Measurements from ENCODE around the gene CTNNA3.

Gene CTNNA3

GRCh38 chr10:66550351-66550750, 1145.6 kb downstream of the CTNNA3 start:
- DNase-seq (ENCODE audit: low read depth in 2 of 2) = no peak

- DNase-seq (ENCODE audit: low read depth in 2 of 2) = no peak
Measured at GRCh38 chr10:66538908-66539307, 1157.1 kb downstream of the CTNNA3 start.

- no peak for DNase-seq (ENCODE audit: low read depth in 2 of 2)
Measured at GRCh38 chr10:66538371-66538770, 1157.6 kb downstream of the CTNNA3 start.

GRCh38 chr10:66537186-66537585, 1158.8 kb downstream of the CTNNA3 start:
- DNase-seq (ENCODE audit: low read depth in 2 of 2) = no peak

- DNase-seq (ENCODE audit: low read depth in 2 of 2) = no peak
Measured at GRCh38 chr10:66535439-66535838, 1160.6 kb downstream of the CTNNA3 start.

- DNase-seq (ENCODE audit: low read depth in 2 of 2) = no peak
Measured at GRCh38 chr10:66534866-66535265, 1161.1 kb downstream of the CTNNA3 start.

- DNase-seq (ENCODE audit: low read depth in 2 of 2) = no peak
Measured at GRCh38 chr10:66521506-66521905, 1174.5 kb downstream of the CTNNA3 start.

- no peak for DNase-seq (ENCODE audit: low read depth in 2 of 2)
Measured at GRCh38 chr10:66519616-66520015, 1176.4 kb downstream of the CTNNA3 start.

GRCh38 chr10:66514666-66515065, 1181.3 kb downstream of the CTNNA3 start:
- DNase-seq (ENCODE audit: low read depth in 2 of 2) = no peak

- DNase-seq (ENCODE audit: low read depth in 2 of 2) = no peak
Measured at GRCh38 chr10:66513504-66513903, 1182.5 kb downstream of the CTNNA3 start.

GRCh38 chr10:66505003-66505657, 1190.9 kb downstream of the CTNNA3 start:
- DNase-seq (ENCODE audit: low read depth in 2 of 2) = no peak

GRCh38 chr10:66501356-66501755, 1194.6 kb downstream of the CTNNA3 start:
- DNase-seq (ENCODE audit: low read depth in 2 of 2) = no peak

GRCh38 chr10:66483966-66484365, 1212.0 kb downstream of the CTNNA3 start:
- DNase-seq (ENCODE audit: low read depth in 2 of 2) = no peak

- DNase-seq (ENCODE audit: low read depth in 2 of 2) = no peak
Measured at GRCh38 chr10:66472156-66472555, 1223.8 kb downstream of the CTNNA3 start.

- DNase-seq (ENCODE audit: low read depth in 2 of 2) = no peak
Measured at GRCh38 chr10:66467042-66467441, 1229.0 kb downstream of the CTNNA3 start.

- no peak for DNase-seq (ENCODE audit: low read depth in 2 of 2)
Measured at GRCh38 chr10:66466622-66467021, 1229.4 kb downstream of the CTNNA3 start.

GRCh38 chr10:66463611-66464010, 1232.4 kb downstream of the CTNNA3 start:
- no peak for DNase-seq (ENCODE audit: low read depth in 2 of 2)

GRCh38 chr10:66457629-66458028, 1238.4 kb downstream of the CTNNA3 start:
- DNase-seq (ENCODE audit: low read depth in 2 of 2) = no peak

- DNase-seq (ENCODE audit: low read depth in 2 of 2) = no peak
Measured at GRCh38 chr10:66455304-66455703, 1240.7 kb downstream of the CTNNA3 start.

- DNase-seq (ENCODE audit: low read depth in 2 of 2) = no peak
Measured at GRCh38 chr10:66440568-66440967, 1255.4 kb downstream of the CTNNA3 start.

- no peak for DNase-seq (ENCODE audit: low read depth in 2 of 2)
Measured at GRCh38 chr10:66414943-66415342, 1281.1 kb downstream of the CTNNA3 start.

- no peak for DNase-seq (ENCODE audit: low read depth in 2 of 2)
Measured at GRCh38 chr10:66405566-66405965, 1290.4 kb downstream of the CTNNA3 start.

GRCh38 chr10:66398669-66399068, 1297.3 kb downstream of the CTNNA3 start:
- no peak for DNase-seq (ENCODE audit: low read depth in 2 of 2)
